ENCODE data around the gene CLCA1. TPM values are rescaled to one million over a fixed set of nuclear protein-coding genes. Genes with fewer than 3 reads are reported as not detected.

CLCA1 gene
- polyA plus RNA-seq, 1 of the 3 experiments (the other 2 are of a cell fraction) = not detected

GRCh38 chr1:86530211-86530845 lies 61.6 kb downstream of the CLCA1 start:
- ChIA-PET POLR2A (no interaction called here), CTCF (interaction anchor here (1.0 to 1.3 kb wide), 2 partner anchors 8 to 30 kb away, joined by 3 to 5 read pairs; no protein-coding TSS in a partner anchor)
- no peaks in the 10 kb centered on the region for H3K9me3 ChIP-seq
- no peak overlapping the region for H3K4me3 ChIP-seq (ENCODE audit: low read depth in 2 of 2, low read length in 1 of 2)
- no peaks in the 10 kb centered on the region for H3K79me2 ChIP-seq (ENCODE audit: insufficient read depth)
- no peak overlapping the region for H3K9ac ChIP-seq
- no peak overlapping the region for H3K4me2 ChIP-seq
- 54% methylated on average over 3 of the region's 3 CpGs for WGBS (ENCODE audit: low lambda C conversion rate)
- H4K20me1 ChIP-seq (ENCODE audit: insufficient read depth) = no peaks in the 10 kb centered on the region
- no peak overlapping the region for H3K27ac ChIP-seq (ENCODE audit: low read depth in 2 of 2, low read length in 1 of 2)
- no peaks in the 10 kb centered on the region for H3K4me1 ChIP-seq (ENCODE audit: control insufficient read depth in 1 of 2, insufficient read depth in 2 of 2, low read depth in 1 of 2, low read length in 1 of 2)
- H2AFZ ChIP-seq (ENCODE audit: low read depth) = no peak overlapping the region
- no peaks in the 10 kb centered on the region for H3K9me2 ChIP-seq
- no peaks in the 10 kb centered on the region for H3F3A ChIP-seq (replicated peaks; ENCODE audit: insufficient read depth)
- TF ChIP-seq EZH2phosphoT487 (IDR thresholded peaks at IDR 0.05; ENCODE audit: borderline replicate concordance, low read depth) (no peak), NRF1 (IDR thresholded peaks at IDR 0.05; ENCODE audit: low read depth, low read length) (no peak), GABPA (IDR thresholded peaks at IDR 0.05; ENCODE audit: low read depth) (no peak), SMC3 (IDR thresholded peaks at IDR 0.05; ENCODE audit: low read depth, low read length) (no peak)
- TF ChIP-seq, protein P1, sequence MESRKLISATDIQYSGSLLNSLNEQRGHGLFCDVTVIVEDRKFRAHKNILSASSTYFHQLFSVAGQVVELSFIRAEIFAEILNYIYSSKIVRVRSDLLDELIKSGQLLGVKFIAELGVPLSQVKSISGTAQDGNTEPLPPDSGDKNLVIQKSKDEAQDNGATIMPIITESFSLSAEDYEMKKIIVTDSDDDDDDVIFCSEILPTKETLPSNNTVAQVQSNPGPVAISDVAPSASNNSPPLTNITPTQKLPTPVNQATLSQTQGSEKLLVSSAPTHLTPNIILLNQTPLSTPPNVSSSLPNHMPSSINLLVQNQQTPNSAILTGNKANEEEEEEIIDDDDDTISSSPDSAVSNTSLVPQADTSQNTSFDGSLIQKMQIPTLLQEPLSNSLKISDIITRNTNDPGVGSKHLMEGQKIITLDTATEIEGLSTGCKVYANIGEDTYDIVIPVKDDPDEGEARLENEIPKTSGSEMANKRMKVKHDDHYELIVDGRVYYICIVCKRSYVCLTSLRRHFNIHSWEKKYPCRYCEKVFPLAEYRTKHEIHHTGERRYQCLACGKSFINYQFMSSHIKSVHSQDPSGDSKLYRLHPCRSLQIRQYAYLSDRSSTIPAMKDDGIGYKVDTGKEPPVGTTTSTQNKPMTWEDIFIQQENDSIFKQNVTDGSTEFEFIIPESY (IDR thresholded peaks at IDR 0.05; ENCODE audit: borderline replicate concordance, low read depth) = no peak
- H3K27me3 ChIP-seq (ENCODE audit: insufficient read depth) = no peaks in the 10 kb centered on the region; the same call in 1 of the 2 replicates
- no peaks in the 10 kb centered on the region for H3K36me3 ChIP-seq (replicated peaks in 1 of 2; ENCODE audit: control insufficient read depth in 1 of 2, insufficient read depth in 2 of 2, low read length in 1 of 2)
- no peak for DNase-seq

- 36% methylated on average over 4 of the region's 4 CpGs for WGBS (ENCODE audit: low lambda C conversion rate)
- no peaks in the 10 kb centered on the region for H3F3A ChIP-seq (replicated peaks; ENCODE audit: insufficient read depth)
- H4K20me1 ChIP-seq (ENCODE audit: insufficient read depth) = no peaks in the 10 kb centered on the region
- no peak overlapping the region for H3K4me2 ChIP-seq
- H3K79me2 ChIP-seq (ENCODE audit: insufficient read depth) = no peaks in the 10 kb centered on the region
- no peaks in the 10 kb centered on the region for H3K9me2 ChIP-seq
- no peak for TF ChIP-seq IRF3 (IDR thresholded peaks at IDR 0.05; ENCODE audit: low read depth, low read length)
- TF ChIP-seq MEF2A (IDR thresholded peaks at IDR 0.05; ENCODE audit: borderline replicate concordance, low read depth) = no peak
- no peak for TF ChIP-seq RFX5 (IDR thresholded peaks at IDR 0.05; ENCODE audit: low read length)
- TF ChIP-seq PBX3 (IDR thresholded peaks at IDR 0.05) = no peak
- H3K27ac ChIP-seq (ENCODE audit: low read depth in 2 of 2, low read length in 1 of 2) = no peak overlapping the region
- H3K4me3 ChIP-seq (ENCODE audit: low read depth in 2 of 2, low read length in 1 of 2) = no peak overlapping the region
- no peak for DNase-seq
- H3K9me3 ChIP-seq = no peaks in the 10 kb centered on the region
- ChIA-PET CTCF (interaction anchor here (0.7 to 1.0 kb wide), 2 partner anchors 8 to 38 kb away, joined by 3 read pairs; no protein-coding TSS in a partner anchor), POLR2A (no interaction called here)
- H3K27me3 ChIP-seq (ENCODE audit: insufficient read depth) = no peaks in the 10 kb centered on the region
- no peak overlapping the region for H2AFZ ChIP-seq (ENCODE audit: low read depth)
- no peaks in the 10 kb centered on the region for H3K4me1 ChIP-seq (ENCODE audit: control insufficient read depth in 1 of 2, insufficient read depth in 2 of 2, low read depth in 1 of 2, low read length in 1 of 2)
- H3K9ac ChIP-seq = no peak overlapping the region
- no peaks in the 10 kb centered on the region for H3K36me3 ChIP-seq (replicated peaks in 1 of 2; ENCODE audit: control insufficient read depth in 1 of 2, insufficient read depth in 2 of 2, low read length in 1 of 2)
These were observed 69.4 kb downstream of the CLCA1 start for GRCh38 chr1:86537928-86538695.

All from SK-N-SH (cell line).